Vagina (tissue), 2 donors: ENCODE results near the gene NKAIN2.

ENCODE experiments used
- POLR2A ChIP-seq, 2 donors: fragments of 450-650 bp; IDR thresholded peaks; one replicate each; pipeline ENCODE4 v1.6.1; 2017; ENCODE audit warnings: antibody characterized with exemption in 2 of 2, mild to moderate bottlenecking in 2 of 2, moderate library complexity in 2 of 2
- POLR2AphosphoS5 ChIP-seq, 2 donors: sonication (generic); formaldehyde crosslinking; IDR thresholded peaks; one replicate each; pipeline ENCODE4 v1.9.0; 2017; ENCODE audit warnings: antibody characterized with exemption in 2 of 2, mild to moderate bottlenecking in 2 of 2, low read depth in 1 of 2; ENCODE audit not compliant: insufficient read depth in 1 of 2
- TF ChIP-seq, protein P1 (sequence below), 3 experiments: fragments of 450-650 bp in 2 of 3; fragments of 200-600 bp in 1 of 3; sonication (generic) in 1 of 3; IDR thresholded peaks; one replicate each; pipeline ENCODE4 v1.5.1; 2017 to 2019; ENCODE audit warnings: antibody characterized with exemption in 3 of 3, mild to moderate bottlenecking in 2 of 3, moderate library complexity in 2 of 3

GRCh38 chr6:123788319-123788718 is 15.3 kb upstream of the NKAIN2 start:
- TF ChIP-seq, protein P1, sequence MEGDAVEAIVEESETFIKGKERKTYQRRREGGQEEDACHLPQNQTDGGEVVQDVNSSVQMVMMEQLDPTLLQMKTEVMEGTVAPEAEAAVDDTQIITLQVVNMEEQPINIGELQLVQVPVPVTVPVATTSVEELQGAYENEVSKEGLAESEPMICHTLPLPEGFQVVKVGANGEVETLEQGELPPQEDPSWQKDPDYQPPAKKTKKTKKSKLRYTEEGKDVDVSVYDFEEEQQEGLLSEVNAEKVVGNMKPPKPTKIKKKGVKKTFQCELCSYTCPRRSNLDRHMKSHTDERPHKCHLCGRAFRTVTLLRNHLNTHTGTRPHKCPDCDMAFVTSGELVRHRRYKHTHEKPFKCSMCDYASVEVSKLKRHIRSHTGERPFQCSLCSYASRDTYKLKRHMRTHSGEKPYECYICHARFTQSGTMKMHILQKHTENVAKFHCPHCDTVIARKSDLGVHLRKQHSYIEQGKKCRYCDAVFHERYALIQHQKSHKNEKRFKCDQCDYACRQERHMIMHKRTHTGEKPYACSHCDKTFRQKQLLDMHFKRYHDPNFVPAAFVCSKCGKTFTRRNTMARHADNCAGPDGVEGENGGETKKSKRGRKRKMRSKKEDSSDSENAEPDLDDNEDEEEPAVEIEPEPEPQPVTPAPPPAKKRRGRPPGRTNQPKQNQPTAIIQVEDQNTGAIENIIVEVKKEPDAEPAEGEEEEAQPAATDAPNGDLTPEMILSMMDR (IDR thresholded peaks at IDR 0.05), result no peak
- TF ChIP-seq POLR2A (IDR thresholded peaks at IDR 0.05) (no peak), POLR2AphosphoS5 (IDR thresholded peaks at IDR 0.05; ENCODE audit: insufficient read depth in 1 of 2, low read depth in 1 of 2) (no peak)
